DND-41 (cell line): ENCODE measurements around the gene MEG3.

Experiments used
- CTCF ChIP-seq: IDR thresholded peaks from 2 replicates; pipeline ENCODE4 v1.5.1; 2012; ENCODE audit warnings: borderline replicate concordance, low read length, moderate library complexity, mild to moderate bottlenecking; ENCODE audit not compliant: poor library complexity, severe bottlenecking; ENCODE audit errors: extremely low read depth
- EZH2 ChIP-seq: IDR thresholded peaks from 3 replicates; pipeline ENCODE4 v1.6.1; 2012; ENCODE audit warnings: borderline replicate concordance, low read depth, mild to moderate bottlenecking, moderate library complexity, low read length, inconsistent platforms; ENCODE audit not compliant: severe bottlenecking

GRCh38 chr14:100819453-100819828, 6.5 kb upstream of the MEG3 start:
- TF ChIP-seq EZH2, result no peak
- TF ChIP-seq CTCF, result no peak
